ENCODE data around the gene SLC30A7. TPM values are rescaled to one million over a fixed set of nuclear protein-coding genes. Genes with fewer than 3 reads are reported as not detected.

Gene SLC30A7
- total and polyA plus RNA-seq, 2 of the 13 experiments (the other 11 are each of a cell fraction or from before 2014, with no cell fraction given): 8.3 to 40.8 TPM

GRCh38 chr1:100895540-100896480 is at the start of gene SLC30A7 (continued):
- TF ChIP-seq ZNF276 (CRISPR knock-in tag; IDR thresholded peaks at IDR 0.05; ENCODE audit: low read depth) (no peak), ELF1 (CRISPR knock-in tag; IDR thresholded peaks at IDR 0.05) (peak; percentile 78; the same call in 1 of the 2 replicates), BCL3 (CRISPR knock-in tag; IDR thresholded peaks at IDR 0.05) (peak; percentile 33; the same call in 1 of the 2 replicates), KAT8 (CRISPR knock-in tag; IDR thresholded peaks at IDR 0.05) (peak; percentile 72; the same call in 1 of the 2 replicates), ZNF761 (CRISPR knock-in tag; conservative IDR thresholded peaks at IDR 0.05) (no peak), HDAC1 (CRISPR knock-in tag; IDR thresholded peaks at IDR 0.05) (peak; percentile 85), ZBTB21 (CRISPR knock-in tag; IDR thresholded peaks at IDR 0.05) (no peak), NKX3-1 (CRISPR knock-in tag; IDR thresholded peaks at IDR 0.05) (no peak), TIGD3 (CRISPR knock-in tag; IDR thresholded peaks at IDR 0.05; ENCODE audit: borderline replicate concordance) (no peak), ZNF598 (CRISPR knock-in tag; IDR thresholded peaks at IDR 0.05; ENCODE audit: borderline replicate concordance) (0 out of 2 replicates have a peak, but pooled peaks have one; percentile 43), ZNF737 (CRISPR knock-in tag; IDR thresholded peaks at IDR 0.05; ENCODE audit: borderline replicate concordance) (no peak), HMGA1 (CRISPR knock-in tag; conservative IDR thresholded peaks at IDR 0.05) (no peak), ZNF629 (CRISPR knock-in tag; conservative IDR thresholded peaks at IDR 0.05) (no peak), FOXK1 (CRISPR knock-in tag; IDR thresholded peaks at IDR 0.05; ENCODE audit: borderline replicate concordance, low read depth) (peak; percentile 51), MXD1 (CRISPR knock-in tag; IDR thresholded peaks at IDR 0.05) (no peak; the same call in 1 of the 2 replicates), ZNF232 (CRISPR knock-in tag; IDR thresholded peaks at IDR 0.05; ENCODE audit: borderline replicate concordance) (no peak), BRCA1 (CRISPR knock-in tag; IDR thresholded peaks at IDR 0.05) (no peak), CENPX (CRISPR knock-in tag; IDR thresholded peaks at IDR 0.05) (no peak), ZMYM3 (CRISPR knock-in tag; IDR thresholded peaks at IDR 0.05) (no peak), THAP8 (CRISPR knock-in tag; IDR thresholded peaks at IDR 0.05; ENCODE audit: borderline replicate concordance) (no peak; the same call in 1 of the 2 replicates), ZNF513 (CRISPR knock-in tag; conservative IDR thresholded peaks at IDR 0.05) (no peak), U2AF1 (optimal IDR thresholded peaks at IDR 0.05; ENCODE audit: low read depth, low read length) (no peak)
